Measurements from ENCODE around the gene ICAM5.
"Not testable (repeated sequence)": the region's sequence is repeated elsewhere in the genome, so short reads cannot be mapped to it uniquely, and the experiment has no call there.

Gene ICAM5

DNA sequence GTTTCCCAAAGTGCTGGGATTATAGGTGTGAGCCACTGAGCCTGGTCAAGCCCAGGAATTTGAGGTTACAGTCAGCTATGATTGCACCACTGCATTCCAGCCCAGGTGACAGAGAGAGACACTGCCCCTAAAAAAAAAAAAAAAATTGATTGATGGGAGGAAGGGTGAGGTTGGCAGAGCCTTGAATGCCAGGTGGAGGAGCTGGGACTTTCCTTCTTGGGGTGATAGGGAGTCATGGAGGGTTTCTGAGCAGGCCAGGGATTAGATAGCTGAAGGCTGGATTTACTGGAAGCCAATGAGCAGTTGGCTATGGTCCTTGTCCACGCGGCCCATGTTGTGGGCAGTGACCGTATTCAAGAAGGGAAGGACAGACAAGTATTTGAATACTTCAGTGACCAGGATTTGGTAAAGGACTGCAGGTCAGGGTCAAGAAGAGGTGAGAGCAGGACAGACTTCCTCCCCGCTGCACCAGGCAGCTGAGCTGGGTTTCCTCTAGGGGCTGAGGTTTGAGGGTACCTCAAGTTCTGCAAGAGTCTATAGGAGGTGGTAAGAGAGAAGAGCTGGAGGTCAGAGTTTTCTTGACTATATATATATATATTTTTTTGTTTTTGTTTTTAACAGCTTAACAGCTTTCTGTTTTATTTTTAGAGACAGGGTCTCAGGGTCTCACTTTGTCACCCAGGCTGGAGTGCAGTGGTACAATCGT, 9.9 kb upstream of the ICAM5 start:
- H3K9ac ChIP-seq (ENCODE audit: low read length) = no peak overlapping the region
- no peak overlapping the region for H3K4me3 ChIP-seq (ENCODE audit: low read length)
- no peak overlapping the region for H2AFZ ChIP-seq (ENCODE audit: low read length)
- H3K9me3 ChIP-seq (replicated peaks; ENCODE audit: insufficient read depth, low read length) = no peaks in the 10 kb centered on the region
- H3K27me3 ChIP-seq (replicated peaks; ENCODE audit: insufficient read depth, low read length) = no peaks in the 10 kb centered on the region
- H3K27ac ChIP-seq (ENCODE audit: low read length) = no peak overlapping the region
- no peaks in the 10 kb centered on the region for H3K4me1 ChIP-seq (ENCODE audit: low read length)
- H3K36me3 ChIP-seq (replicated peaks; ENCODE audit: insufficient read depth, low read length) = no peaks in the 10 kb centered on the region
- DNase-seq = no peak
- TF ChIP-seq EZH2 (optimal IDR thresholded peaks at IDR 0.05; ENCODE audit: low read depth, low read length) (no peak), EZH2phosphoT487 (IDR thresholded peaks at IDR 0.05; ENCODE audit: low read length) (no peak)
- H3K4me2 ChIP-seq (ENCODE audit: low read depth, low read length) = no peak overlapping the region
- no peaks in the 10 kb centered on the region; the same call in 1 of the 2 replicates for H3F3A ChIP-seq (ENCODE audit: insufficient read depth, low read length)
- no peaks in the 10 kb centered on the region for H3K79me2 ChIP-seq (ENCODE audit: low read length)
- no peaks in the 10 kb centered on the region for H4K20me1 ChIP-seq (ENCODE audit: insufficient read depth, low read length)
- H3K9me2 ChIP-seq (replicated peaks; ENCODE audit: insufficient read depth, low read length) = no peaks in the 10 kb centered on the region

DNA sequence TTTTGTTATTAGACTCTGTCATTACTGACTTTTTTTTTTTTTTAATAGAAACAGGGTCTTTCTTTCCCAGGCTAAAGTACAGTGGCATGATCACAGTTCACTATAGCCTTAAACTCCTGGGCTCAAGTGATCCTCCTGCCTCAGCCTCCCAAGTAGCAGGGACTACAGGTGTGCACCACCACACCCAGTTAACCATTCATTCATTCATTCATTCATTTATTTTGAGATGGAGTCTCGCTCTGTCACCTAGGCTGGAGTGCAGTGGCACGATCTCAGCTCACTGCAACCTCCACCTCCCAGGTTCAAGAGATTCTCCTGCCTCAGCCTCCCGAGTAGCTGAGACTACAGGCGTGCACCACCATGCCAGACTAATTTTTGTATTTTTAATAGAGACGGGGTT, 7.7 kb upstream of the ICAM5 start:
- DNase-seq; H3K9me2 ChIP-seq (replicated peaks; ENCODE audit: insufficient read depth, low read length); H3K4me3 ChIP-seq (ENCODE audit: low read length); H3K79me2 ChIP-seq (ENCODE audit: low read length); H3K27ac ChIP-seq (ENCODE audit: low read length); H3F3A ChIP-seq (ENCODE audit: insufficient read depth, low read length); H3K4me2 ChIP-seq (ENCODE audit: low read depth, low read length); H2AFZ ChIP-seq (ENCODE audit: low read length); H3K9me3 ChIP-seq (replicated peaks; ENCODE audit: insufficient read depth, low read length); H3K36me3 ChIP-seq (replicated peaks; ENCODE audit: insufficient read depth, low read length); H4K20me1 ChIP-seq (ENCODE audit: insufficient read depth, low read length); H3K27me3 ChIP-seq (replicated peaks; ENCODE audit: insufficient read depth, low read length); H3K4me1 ChIP-seq (ENCODE audit: low read length); H3K9ac ChIP-seq (ENCODE audit: low read length): not testable (repeated sequence)

DNA sequence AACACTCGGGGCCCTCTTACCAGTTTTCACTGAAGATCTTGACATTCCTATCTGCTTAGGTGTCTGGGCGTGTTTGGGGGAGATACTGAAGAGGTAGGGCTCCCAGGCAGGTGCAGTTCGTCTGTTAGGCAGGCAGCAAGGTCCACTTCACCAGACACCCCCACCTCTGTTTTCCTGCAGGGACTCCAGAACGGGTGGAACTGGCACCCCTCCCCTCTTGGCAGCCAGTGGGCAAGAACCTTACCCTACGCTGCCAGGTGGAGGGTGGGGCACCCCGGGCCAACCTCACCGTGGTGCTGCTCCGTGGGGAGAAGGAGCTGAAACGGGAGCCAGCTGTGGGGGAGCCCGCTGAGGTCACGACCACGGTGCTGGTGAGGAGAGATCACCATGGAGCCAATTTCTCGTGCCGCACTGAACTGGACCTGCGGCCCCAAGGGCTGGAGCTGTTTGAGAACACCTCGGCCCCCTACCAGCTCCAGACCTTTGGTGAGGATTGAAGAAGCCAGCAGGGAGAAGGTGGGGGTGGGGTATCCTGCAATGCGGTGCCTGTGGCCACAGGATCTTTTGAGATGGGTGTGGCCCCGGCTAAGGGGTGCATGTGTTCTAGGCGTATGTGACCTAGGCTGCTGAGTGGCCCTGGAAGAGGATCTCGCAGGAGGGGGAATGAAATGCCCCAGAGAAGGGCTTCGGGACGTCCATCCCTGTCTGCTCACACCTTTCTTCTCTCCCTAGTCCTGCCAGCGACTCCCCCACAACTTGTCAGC, 6.3 kb upstream of the ICAM5 start:
- Histone ChIP-seq H3K4me1 (ENCODE audit: low read length) (peaks cover 5% of the 10 kb centered on the region; the same call in 1 of the 2 replicates), H3K9me3 (replicated peaks; ENCODE audit: insufficient read depth, low read length) (no peaks in the 10 kb centered on the region), H4K20me1 (ENCODE audit: insufficient read depth, low read length) (no peaks in the 10 kb centered on the region), H3K4me3 (ENCODE audit: low read length) (no peak overlapping the region), H3K9ac (ENCODE audit: low read length) (no peak overlapping the region), H3K36me3 (replicated peaks; ENCODE audit: insufficient read depth, low read length) (no peaks in the 10 kb centered on the region), H3K27ac (ENCODE audit: low read length) (no peak overlapping the region), H3K9me2 (replicated peaks; ENCODE audit: insufficient read depth, low read length) (no peaks in the 10 kb centered on the region), H3F3A (ENCODE audit: insufficient read depth, low read length) (peaks cover 5% of the 10 kb centered on the region), H3K4me2 (ENCODE audit: low read depth, low read length) (no peak overlapping the region), H3K79me2 (ENCODE audit: low read length) (no peaks in the 10 kb centered on the region), H3K27me3 (replicated peaks; ENCODE audit: insufficient read depth, low read length) (no peaks in the 10 kb centered on the region), H2AFZ (ENCODE audit: low read length) (no peak overlapping the region)
- DNase-seq = no peak
- TF ChIP-seq EZH2phosphoT487 (IDR thresholded peaks at IDR 0.05; ENCODE audit: low read length) = no peak
- TF ChIP-seq, protein P1, sequence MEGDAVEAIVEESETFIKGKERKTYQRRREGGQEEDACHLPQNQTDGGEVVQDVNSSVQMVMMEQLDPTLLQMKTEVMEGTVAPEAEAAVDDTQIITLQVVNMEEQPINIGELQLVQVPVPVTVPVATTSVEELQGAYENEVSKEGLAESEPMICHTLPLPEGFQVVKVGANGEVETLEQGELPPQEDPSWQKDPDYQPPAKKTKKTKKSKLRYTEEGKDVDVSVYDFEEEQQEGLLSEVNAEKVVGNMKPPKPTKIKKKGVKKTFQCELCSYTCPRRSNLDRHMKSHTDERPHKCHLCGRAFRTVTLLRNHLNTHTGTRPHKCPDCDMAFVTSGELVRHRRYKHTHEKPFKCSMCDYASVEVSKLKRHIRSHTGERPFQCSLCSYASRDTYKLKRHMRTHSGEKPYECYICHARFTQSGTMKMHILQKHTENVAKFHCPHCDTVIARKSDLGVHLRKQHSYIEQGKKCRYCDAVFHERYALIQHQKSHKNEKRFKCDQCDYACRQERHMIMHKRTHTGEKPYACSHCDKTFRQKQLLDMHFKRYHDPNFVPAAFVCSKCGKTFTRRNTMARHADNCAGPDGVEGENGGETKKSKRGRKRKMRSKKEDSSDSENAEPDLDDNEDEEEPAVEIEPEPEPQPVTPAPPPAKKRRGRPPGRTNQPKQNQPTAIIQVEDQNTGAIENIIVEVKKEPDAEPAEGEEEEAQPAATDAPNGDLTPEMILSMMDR (IDR thresholded peaks at IDR 0.05; ENCODE audit: low read length) = no peak

DNA sequence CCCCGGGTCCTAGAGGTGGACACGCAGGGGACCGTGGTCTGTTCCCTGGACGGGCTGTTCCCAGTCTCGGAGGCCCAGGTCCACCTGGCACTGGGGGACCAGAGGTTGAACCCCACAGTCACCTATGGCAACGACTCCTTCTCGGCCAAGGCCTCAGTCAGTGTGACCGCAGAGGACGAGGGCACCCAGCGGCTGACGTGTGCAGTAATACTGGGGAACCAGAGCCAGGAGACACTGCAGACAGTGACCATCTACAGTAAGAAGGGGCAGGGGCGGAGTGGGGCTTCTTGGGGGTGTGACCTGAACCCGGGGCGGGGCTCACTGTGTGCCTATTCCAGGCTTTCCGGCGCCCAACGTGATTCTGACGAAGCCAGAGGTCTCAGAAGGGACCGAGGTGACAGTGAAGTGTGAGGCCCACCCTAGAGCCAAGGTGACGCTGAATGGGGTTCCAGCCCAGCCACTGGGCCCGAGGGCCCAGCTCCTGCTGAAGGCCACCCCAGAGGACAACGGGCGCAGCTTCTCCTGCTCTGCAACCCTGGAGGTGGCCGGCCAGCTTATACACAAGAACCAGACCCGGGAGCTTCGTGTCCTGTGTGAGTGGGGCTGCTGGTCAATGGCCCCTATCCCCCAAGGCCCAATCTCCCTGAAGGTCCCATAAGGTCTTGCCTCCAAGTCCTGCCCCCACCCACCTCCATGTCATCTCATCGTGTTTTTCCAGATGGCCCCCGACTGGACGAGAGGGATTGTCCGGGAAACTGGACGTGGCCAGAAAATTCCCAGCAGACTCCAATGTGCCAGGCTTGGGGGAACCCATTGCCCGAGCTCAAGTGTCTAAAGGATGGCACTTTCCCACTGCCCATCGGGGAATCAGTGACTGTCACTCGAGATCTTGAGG, 5.4 kb upstream of the ICAM5 start:
- H3K4me2 ChIP-seq (ENCODE audit: low read depth, low read length) = no peak overlapping the region

More for the DNA sequence above, 5.4 kb upstream of the ICAM5 start:
- peaks cover under 1% of the 10 kb centered on the region; the same call in 1 of the 2 replicates for H3K27me3 ChIP-seq (replicated peaks; ENCODE audit: insufficient read depth, low read length)
- H3F3A ChIP-seq (ENCODE audit: insufficient read depth, low read length) = peaks cover 5% of the 10 kb centered on the region
- H2AFZ ChIP-seq (ENCODE audit: low read length) = no peak overlapping the region
- H3K4me3 ChIP-seq (ENCODE audit: low read length) = no peak overlapping the region
- H3K36me3 ChIP-seq (replicated peaks; ENCODE audit: insufficient read depth, low read length) = no peaks in the 10 kb centered on the region
- H4K20me1 ChIP-seq (ENCODE audit: insufficient read depth, low read length) = no peaks in the 10 kb centered on the region
- H3K4me1 ChIP-seq (ENCODE audit: low read length) = peaks cover 13% of the 10 kb centered on the region
- TF ChIP-seq EZH2 (optimal IDR thresholded peaks at IDR 0.05; ENCODE audit: low read depth, low read length) = no peak
- TF ChIP-seq, protein P1 (IDR thresholded peaks at IDR 0.05; ENCODE audit: low read length) = no peak
- no peak for TF ChIP-seq EZH2phosphoT487 (IDR thresholded peaks at IDR 0.05; ENCODE audit: low read length)
- no peaks in the 10 kb centered on the region for H3K79me2 ChIP-seq (ENCODE audit: low read length)
- DNase-seq = no peak
- no peaks in the 10 kb centered on the region for H3K9me3 ChIP-seq (replicated peaks; ENCODE audit: insufficient read depth, low read length)
- no peak overlapping the region for H3K9ac ChIP-seq (ENCODE audit: low read length)
- no peaks in the 10 kb centered on the region for H3K9me2 ChIP-seq (replicated peaks; ENCODE audit: insufficient read depth, low read length)
- no peak overlapping the region for H3K27ac ChIP-seq (ENCODE audit: low read length)

All from MM.1S (cell line).